Smooth muscle cell (in vitro differentiated cells): ENCODE results near the gene UFSP2. TPM values are rescaled to one million over a fixed set of nuclear protein-coding genes. Genes with fewer than 3 reads are reported as not detected.

Experiments
- DNase-seq: peaks from one replicate; lab custom pipeline; 2025; ENCODE audit not compliant: unreplicated experiment; lab: John Stamatoyannopoulos, UW
- H2AFZ ChIP-seq: fragments of 200-600 bp; sonication (generic); 2 replicates; pipeline ENCODE4 v1.6.0; 2016; ENCODE audit warnings: antibody characterized with exemption, low read depth, mild to moderate bottlenecking
- H3F3A ChIP-seq: fragments of 200-600 bp; sonication (generic); 2 replicates; pipeline ENCODE4 v1.6.0; 2017; ENCODE audit warnings: antibody characterized with exemption, low read depth
- H3K27ac ChIP-seq: fragments of 200-600 bp; sonication (generic); 2 replicates; pipeline ENCODE4 v1.5.1; 2016; ENCODE audit warnings: low read depth, mild to moderate bottlenecking
- H3K27me3 ChIP-seq: fragments of 200-600 bp; sonication (generic); 2 replicates; pipeline ENCODE4 v1.6.1; 2016; ENCODE audit warnings: low read depth, mild to moderate bottlenecking
- H3K36me3 ChIP-seq: fragments of 200-600 bp; sonication (generic); 2 replicates; pipeline ENCODE4 v1.5.1; 2016; ENCODE audit warnings: low read depth
- H3K4me1 ChIP-seq: fragments of 200-600 bp; sonication (generic); 2 replicates; pipeline ENCODE4 v1.5.1; 2016; ENCODE audit warnings: low read depth
- H3K4me2 ChIP-seq: fragments of 200-600 bp; sonication (generic); 2 replicates; pipeline ENCODE4 v1.6.0; 2016; ENCODE audit warnings: mild to moderate bottlenecking
- H3K4me3 ChIP-seq: fragments of 200-600 bp; sonication (generic); 2 replicates; pipeline ENCODE4 v1.5.1; 2016; ENCODE audit warnings: mild to moderate bottlenecking
- H3K79me2 ChIP-seq: fragments of 200-600 bp; sonication (generic); 2 replicates; pipeline ENCODE4 v1.6.0; 2016; ENCODE audit warnings: low read depth, mild to moderate bottlenecking
- H3K9ac ChIP-seq: fragments of 200-600 bp; sonication (generic); 2 replicates; pipeline ENCODE4 v1.6.0; 2016; ENCODE audit warnings: low read depth
- H3K9me3 ChIP-seq: fragments of 200-600 bp; sonication (generic); replicated peaks from 2 replicates; pipeline ENCODE4 v1.5.1; 2016; ENCODE audit warnings: low read depth
- H4K20me1 ChIP-seq: fragments of 200-600 bp; sonication (generic); 2 replicates; pipeline ENCODE4 v1.6.0; 2016; ENCODE audit warnings: low read depth
- WGBS: methylation state at CpG from one replicate; pipeline ENCODE4 v1.1.7; 2016; ENCODE audit warnings: low lambda C conversion rate; 5-methylcytosine and 5-hydroxymethylcytosine counted together
- polyA plus RNA-seq: library from polyadenylated mRNA; unstranded; fragments of >200 nt; fragmentation: Nextera tagmentation; extraction: Ambion mirVana; gene quantifications from 2 replicates; pipeline ENCODE4 v1.2.1, GENCODE V29; 2016
- total RNA-seq: library from RNA; depleted of rRNA; stranded (reverse); fragments of >200 nt; gene quantifications from 2 replicates; pipeline ENCODE4 v1.2.3, GENCODE V29; 2014
- TF ChIP-seq, protein P1 (sequence below): fragments of 200-600 bp; sonication (generic); IDR thresholded peaks from 2 replicates; pipeline ENCODE4 v1.5.1; 2017; ENCODE audit warnings: borderline replicate concordance, mild to moderate bottlenecking, antibody characterized with exemption; ENCODE audit not compliant: insufficient read depth, poor library complexity, severe bottlenecking

UFSP2 gene
- total and polyA plus RNA-seq, 2 experiments from 2014 or later, result 36.6 to 65.0 TPM

DNA sequence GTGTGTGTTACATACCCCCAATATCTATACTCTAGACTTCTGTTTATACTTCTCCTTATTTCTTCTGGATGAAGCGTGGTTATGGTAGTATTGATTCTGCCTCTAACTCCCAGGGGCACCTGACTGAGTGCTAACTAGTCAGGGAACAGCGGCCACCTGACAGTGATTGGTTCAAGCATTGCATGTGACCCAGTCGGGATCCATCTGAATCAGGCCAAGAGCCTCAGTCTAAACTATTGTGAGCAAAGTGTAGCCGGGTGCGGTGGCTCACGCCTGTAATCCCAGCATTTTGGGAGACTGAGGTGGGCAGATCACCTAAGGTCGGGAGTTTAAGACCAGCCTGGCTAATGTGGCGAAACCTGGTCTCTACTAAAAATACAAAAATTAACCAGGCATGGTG, 35.8 kb upstream of the UFSP2 start:
- Histone ChIP-seq H3K4me1 (no peaks in the 10 kb centered on the region), H3K4me3 (no peak overlapping the region), H3K36me3 (no peaks in the 10 kb centered on the region), H3K27me3 (no peaks in the 10 kb centered on the region), H2AFZ (no peak overlapping the region), H3K4me2 (no peak overlapping the region), H3F3A (no peaks in the 10 kb centered on the region), H3K27ac (no peak overlapping the region), H3K79me2 (no peaks in the 10 kb centered on the region), H3K9ac (no peak overlapping the region), H3K9me3 (no peaks in the 10 kb centered on the region), H4K20me1 (no peaks in the 10 kb centered on the region)
- 87% methylated on average over 8 of the region's 8 CpGs for WGBS
- TF ChIP-seq, protein P1, sequence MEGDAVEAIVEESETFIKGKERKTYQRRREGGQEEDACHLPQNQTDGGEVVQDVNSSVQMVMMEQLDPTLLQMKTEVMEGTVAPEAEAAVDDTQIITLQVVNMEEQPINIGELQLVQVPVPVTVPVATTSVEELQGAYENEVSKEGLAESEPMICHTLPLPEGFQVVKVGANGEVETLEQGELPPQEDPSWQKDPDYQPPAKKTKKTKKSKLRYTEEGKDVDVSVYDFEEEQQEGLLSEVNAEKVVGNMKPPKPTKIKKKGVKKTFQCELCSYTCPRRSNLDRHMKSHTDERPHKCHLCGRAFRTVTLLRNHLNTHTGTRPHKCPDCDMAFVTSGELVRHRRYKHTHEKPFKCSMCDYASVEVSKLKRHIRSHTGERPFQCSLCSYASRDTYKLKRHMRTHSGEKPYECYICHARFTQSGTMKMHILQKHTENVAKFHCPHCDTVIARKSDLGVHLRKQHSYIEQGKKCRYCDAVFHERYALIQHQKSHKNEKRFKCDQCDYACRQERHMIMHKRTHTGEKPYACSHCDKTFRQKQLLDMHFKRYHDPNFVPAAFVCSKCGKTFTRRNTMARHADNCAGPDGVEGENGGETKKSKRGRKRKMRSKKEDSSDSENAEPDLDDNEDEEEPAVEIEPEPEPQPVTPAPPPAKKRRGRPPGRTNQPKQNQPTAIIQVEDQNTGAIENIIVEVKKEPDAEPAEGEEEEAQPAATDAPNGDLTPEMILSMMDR, result no peak
- no peak for DNase-seq

DNA sequence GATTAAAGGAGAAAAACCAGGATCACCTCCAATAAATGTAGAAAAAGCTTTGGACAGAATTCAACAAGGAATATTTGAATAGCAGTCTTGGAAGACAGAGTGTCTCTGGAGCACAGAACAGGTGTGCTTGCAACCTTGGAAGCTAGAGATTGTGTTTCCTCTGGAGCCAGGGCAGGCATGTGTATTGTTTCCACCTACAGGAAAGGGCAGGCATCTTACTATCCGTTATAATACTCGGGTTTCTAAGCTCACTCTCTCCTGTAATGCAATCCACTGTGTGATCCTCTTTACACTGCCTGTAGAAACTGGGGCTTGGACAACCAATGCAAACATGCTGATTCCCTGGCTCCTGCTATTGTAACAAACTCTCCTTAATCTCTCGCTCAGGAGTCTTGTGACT, 31.4 kb upstream of the UFSP2 start:
- Histone ChIP-seq H3K9ac (no peak overlapping the region), H3K4me2 (no peak overlapping the region), H3K36me3 (no peaks in the 10 kb centered on the region), H3K79me2 (no peaks in the 10 kb centered on the region), H3K27ac (no peak overlapping the region), H3K4me1 (no peaks in the 10 kb centered on the region), H3K4me3 (no peak overlapping the region), H2AFZ (no peak overlapping the region), H4K20me1 (no peaks in the 10 kb centered on the region), H3K9me3 (no peaks in the 10 kb centered on the region), H3K27me3 (no peaks in the 10 kb centered on the region), H3F3A (no peaks in the 10 kb centered on the region)
- DNase-seq, result no peak
- TF ChIP-seq, protein P1, result no peak
- 53% methylated on average over 3 of the region's 3 CpGs for WGBS

DNA sequence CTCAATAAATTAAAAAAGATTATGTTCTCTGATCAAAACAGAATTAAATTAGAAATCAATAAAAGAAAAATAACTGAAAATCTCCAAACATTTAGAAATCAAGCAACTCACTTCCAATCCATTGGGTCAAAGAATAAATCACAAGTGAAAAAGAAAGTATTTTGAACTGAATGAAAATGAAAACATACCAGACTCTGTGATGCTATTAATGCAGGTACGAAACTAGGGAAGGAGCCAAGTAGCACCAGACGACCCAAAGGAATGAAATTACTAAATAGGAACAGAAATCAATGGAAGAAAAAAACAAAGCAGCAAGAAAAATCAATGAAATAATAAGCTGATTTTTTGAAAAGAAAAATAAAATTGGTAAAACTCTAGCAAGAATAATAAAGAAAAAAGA, 30.4 kb upstream of the UFSP2 start:
- TF ChIP-seq, protein P1, result no peak
- 47% methylated on average over 2 of the region's 2 CpGs for WGBS
- Histone ChIP-seq H2AFZ (no peak overlapping the region), H3K9me3 (no peaks in the 10 kb centered on the region), H3K27ac (no peak overlapping the region), H3K4me3 (no peak overlapping the region), H3K4me2 (no peak overlapping the region), H4K20me1 (no peaks in the 10 kb centered on the region), H3K79me2 (no peaks in the 10 kb centered on the region), H3K36me3 (no peaks in the 10 kb centered on the region), H3K4me1 (no peaks in the 10 kb centered on the region), H3K27me3 (no peaks in the 10 kb centered on the region), H3K9ac (no peak overlapping the region), H3F3A (no peaks in the 10 kb centered on the region)
- no peak for DNase-seq

DNA sequence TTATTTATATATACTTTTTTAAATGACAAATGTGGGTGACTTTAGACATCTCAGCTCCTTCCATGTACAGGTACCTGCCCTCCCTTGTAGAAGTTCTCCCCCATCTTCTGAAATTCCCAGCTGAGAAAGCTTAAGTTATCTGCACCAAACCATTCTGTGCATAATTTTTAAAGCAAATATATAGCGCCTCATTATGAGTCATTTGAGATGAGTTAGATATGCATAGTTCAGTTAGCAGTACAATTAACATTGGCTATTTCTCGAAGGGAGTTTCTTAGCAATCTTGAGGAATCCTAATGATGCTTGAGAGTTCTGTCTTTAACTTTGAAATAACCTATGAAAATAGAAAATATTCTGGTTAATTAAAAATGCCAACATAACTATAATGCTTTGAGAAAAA, 19.4 kb upstream of the UFSP2 start:
- H2AFZ ChIP-seq, result no peak overlapping the region
- DNase-seq, result no peak
- no peaks in the 10 kb centered on the region for H3F3A ChIP-seq
- H3K9ac ChIP-seq, result no peak overlapping the region
- no peaks in the 10 kb centered on the region for H3K4me1 ChIP-seq
- H3K79me2 ChIP-seq, result no peaks in the 10 kb centered on the region
- H3K4me2 ChIP-seq, result no peak overlapping the region
- H3K27me3 ChIP-seq, result no peaks in the 10 kb centered on the region
- no peaks in the 10 kb centered on the region for H3K36me3 ChIP-seq
- H3K4me3 ChIP-seq, result no peak overlapping the region
- TF ChIP-seq, protein P1, result no peak
- H3K9me3 ChIP-seq, result no peaks in the 10 kb centered on the region
- no peak overlapping the region for H3K27ac ChIP-seq
- no peaks in the 10 kb centered on the region for H4K20me1 ChIP-seq
- WGBS, result 89% methylated on average over 2 of the region's 2 CpGs
